SK-N-SH (cell line): ENCODE results near the gene SLC4A9. TPM values are rescaled to one million over a fixed set of nuclear protein-coding genes. Genes with fewer than 3 reads are reported as not detected.

Experiments
- CTCF ChIA-PET: fragments of 300-600, 350-600 bp; formaldehyde crosslinking; extraction: SDS; loops from one replicate; lab custom pipeline; 2021; lab: Yijun Ruan, JAX
- POLR2A ChIA-PET: fragments of 350-600 bp; sonication (Branson Sonifier 250); formaldehyde crosslinking; extraction: SDS; loops from one replicate; lab custom pipeline; 2020; ENCODE audit warnings: antibody characterized with exemption, inconsistent platforms; lab: Yijun Ruan, JAX
- DNase-seq: peaks from one replicate; pipeline ENCODE4 v3.0.0; 2012
- H2AFZ ChIP-seq: fragments of 200-600 bp; sonication (generic); 2 replicates; pipeline ENCODE4 v1.8.1; 2016; ENCODE audit warnings: antibody characterized with exemption, mild to moderate bottlenecking, low read depth
- H3F3A ChIP-seq: fragments of 200-600 bp; sonication (generic); replicated peaks from 2 replicates; pipeline ENCODE3; 2016; ENCODE audit warnings: antibody characterized with exemption, mild to moderate bottlenecking; ENCODE audit not compliant: insufficient read depth
- H3K27ac ChIP-seq, 2 experiments: fragments of 200-500 bp in 1 of 2; fragments of 200-600 bp in 1 of 2; sonication (Bioruptor generic) in 1 of 2; sonication (generic), shearing (Covaris generic) in 1 of 2; 2 replicates each; pipeline versions ENCODE4 v1.5.1 to v1.6.1; 2014 to 2016; ENCODE audit warnings: low read depth in 2 of 2, inconsistent platforms in 1 of 2, low read length in 1 of 2, mild to moderate bottlenecking in 1 of 2, mixed read lengths in 1 of 2
- H3K27me3 ChIP-seq: fragments of 200-600 bp; sonication (generic), shearing (Covaris generic); 2 replicates; pipeline ENCODE4 v1.6.1; 2016; ENCODE audit warnings: mixed run types; ENCODE audit not compliant: insufficient read depth
- H3K36me3 ChIP-seq, 2 experiments: fragments of 200-500 bp in 1 of 2; fragments of 200-600 bp in 1 of 2; sonication (Bioruptor generic) in 1 of 2; sonication (generic) in 1 of 2; replicated peaks in 1 of 2; 2 replicates each; pipeline versions ENCODE3 to v1.5.1; 2014 to 2016; ENCODE audit warnings: low read length in 1 of 2, mild to moderate bottlenecking in 1 of 2; ENCODE audit not compliant: insufficient read depth in 2 of 2, control insufficient read depth in 1 of 2
- H3K4me1 ChIP-seq, 2 experiments: fragments of 200-500 bp in 1 of 2; fragments of 200-600 bp in 1 of 2; sonication (Bioruptor generic) in 1 of 2; sonication (generic), shearing (Covaris generic) in 1 of 2; 2 replicates each; pipeline versions ENCODE4 v1.5.1 to v1.6.1; 2014 to 2016; ENCODE audit warnings: low read depth in 1 of 2, low read length in 1 of 2, mixed run types in 1 of 2; ENCODE audit not compliant: insufficient read depth in 2 of 2, control insufficient read depth in 1 of 2
- H3K4me2 ChIP-seq: fragments of 200-600 bp; sonication (generic), shearing (Covaris generic); 2 replicates; pipeline ENCODE4 v1.6.1; 2017; ENCODE audit warnings: mixed run types
- H3K4me3 ChIP-seq, 2 experiments: fragments of 200-500 bp in 1 of 2; fragments of 200-600 bp in 1 of 2; sonication (Bioruptor generic) in 1 of 2; sonication (generic), shearing (Covaris generic) in 1 of 2; 2 replicates each; pipeline versions ENCODE4 v1.5.1 to v1.8.1; 2014 to 2016; ENCODE audit warnings: low read depth in 2 of 2, inconsistent platforms in 1 of 2, low read length in 1 of 2, mild to moderate bottlenecking in 1 of 2, mixed read lengths in 1 of 2, moderate library complexity in 1 of 2
- H3K79me2 ChIP-seq: fragments of 200-600 bp; sonication (generic); 2 replicates; pipeline ENCODE4 v1.8.1; 2017; ENCODE audit warnings: mild to moderate bottlenecking; ENCODE audit not compliant: insufficient read depth
- H3K9ac ChIP-seq: fragments of 200-600 bp; sonication (generic); 2 replicates; pipeline ENCODE4 v1.6.1; 2017; ENCODE audit warnings: mixed run types
- H3K9me2 ChIP-seq: fragments of 200-600 bp; sonication (generic); 2 replicates; pipeline ENCODE4 v1.6.1; 2017; ENCODE audit warnings: mixed run types
- H3K9me3 ChIP-seq: fragments of 200-600 bp; sonication (generic); 2 replicates; pipeline ENCODE4 v1.6.1; 2017; ENCODE audit warnings: mixed run types, mild to moderate bottlenecking, moderate library complexity
- H4K20me1 ChIP-seq: fragments of 200-600 bp; sonication (generic); 2 replicates; pipeline ENCODE4 v1.6.1; 2017; ENCODE audit warnings: mild to moderate bottlenecking, mixed run types; ENCODE audit not compliant: insufficient read depth
- EP300 ChIP-seq, 2 experiments: IDR thresholded peaks; 2 replicates each; pipeline versions ENCODE4 v1.4.0 to v1.6.1; 2012; ENCODE audit warnings: borderline replicate concordance in 1 of 2, low read depth in 1 of 2, low read length in 1 of 2
- EZH2phosphoT487 ChIP-seq: fragments of 200-600 bp; sonication (generic); IDR thresholded peaks from 2 replicates; pipeline ENCODE4 v1.6.1; 2017; ENCODE audit warnings: low read depth, mixed run types, mild to moderate bottlenecking, antibody characterized with exemption, moderate library complexity, borderline replicate concordance
- FOSL2 ChIP-seq: IDR thresholded peaks from 2 replicates; pipeline ENCODE4 v1.4.0; 2012; ENCODE audit warnings: low read depth, mild to moderate bottlenecking, moderate library complexity, borderline replicate concordance
- FOXJ3 ChIP-seq: sonication (generic); formaldehyde crosslinking; IDR thresholded peaks from 2 replicates; pipeline ENCODE4 v1.5.1; 2020; ENCODE audit warnings: mild to moderate bottlenecking, missing genetic modification reagents
- JUND ChIP-seq: IDR thresholded peaks from 2 replicates; pipeline ENCODE4 v1.4.0; 2012
- MEF2A ChIP-seq: IDR thresholded peaks from 2 replicates; pipeline ENCODE4 v1.4.0; 2012; ENCODE audit warnings: low read depth, borderline replicate concordance
- MXI1 ChIP-seq: IDR thresholded peaks from 2 replicates; pipeline ENCODE4 v1.6.1; 2012; ENCODE audit warnings: mild to moderate bottlenecking, low read depth, low read length, improper control_type of control experiment
- NFIC ChIP-seq: IDR thresholded peaks from 2 replicates; pipeline ENCODE4 v1.4.0; 2012; ENCODE audit warnings: borderline replicate concordance
- POLR2AphosphoS5 ChIP-seq: IDR thresholded peaks from 2 replicates; pipeline ENCODE4 v1.6.1; 2012; ENCODE audit warnings: low read depth, low read length
- RCOR1 ChIP-seq: fragments of 150-350 bp; IDR thresholded peaks from 2 replicates; pipeline ENCODE4 v1.6.1; 2017; ENCODE audit warnings: antibody characterized with exemption, low read length
- RFX5 ChIP-seq: IDR thresholded peaks from 2 replicates; pipeline ENCODE4 v1.6.1; 2012; ENCODE audit warnings: mild to moderate bottlenecking, improper control_type of control experiment, low read length
- RXRA ChIP-seq: IDR thresholded peaks from 2 replicates; pipeline ENCODE4 v1.4.0; 2012; ENCODE audit warnings: low read depth, mild to moderate bottlenecking, borderline replicate concordance
- SIN3A ChIP-seq: IDR thresholded peaks from 2 replicates; pipeline ENCODE4 v1.6.1; 2012; ENCODE audit warnings: low read depth, mild to moderate bottlenecking, low read length, moderate library complexity, borderline replicate concordance
- YY1 ChIP-seq: IDR thresholded peaks from 2 replicates; pipeline ENCODE4 v1.4.0; 2012; ENCODE audit warnings: low read depth, mild to moderate bottlenecking
- WGBS: methylation state at CpG from one replicate; pipeline ENCODE4 v1.1.6; 2017; ENCODE audit warnings: low lambda C conversion rate; 5-methylcytosine and 5-hydroxymethylcytosine counted together
- polyA plus RNA-seq, 3 experiments: library from polyadenylated mRNA; depleted of rRNA; stranded (reverse); fragments of >200 nt; gene quantifications; 2 replicates each; pipeline ENCODE4 v1.2.3, GENCODE V29; 2012
- TF ChIP-seq, protein P1 (sequence below): IDR thresholded peaks from 2 replicates; pipeline ENCODE4; 2012
- TF ChIP-seq, protein P2 (sequence below): IDR thresholded peaks from 2 replicates; pipeline ENCODE4 v1.4.0; 2012; ENCODE audit warnings: low read depth, borderline replicate concordance
- TF ChIP-seq, protein P3 (sequence below): IDR thresholded peaks from 2 replicates; pipeline ENCODE4 v1.6.1; 2012; ENCODE audit warnings: mild to moderate bottlenecking, low read depth, low read length, moderate library complexity
- TF ChIP-seq, protein P4 (sequence below): fragments of 150-350 bp; IDR thresholded peaks from 2 replicates; pipeline ENCODE4 v1.6.1; 2016; ENCODE audit warnings: mild to moderate bottlenecking, low read depth, low read length

SLC4A9 gene
- polyA plus RNA-seq, 1 of the 3 experiments (the other 2 are of a cell fraction), result 0.02 TPM

DNA sequence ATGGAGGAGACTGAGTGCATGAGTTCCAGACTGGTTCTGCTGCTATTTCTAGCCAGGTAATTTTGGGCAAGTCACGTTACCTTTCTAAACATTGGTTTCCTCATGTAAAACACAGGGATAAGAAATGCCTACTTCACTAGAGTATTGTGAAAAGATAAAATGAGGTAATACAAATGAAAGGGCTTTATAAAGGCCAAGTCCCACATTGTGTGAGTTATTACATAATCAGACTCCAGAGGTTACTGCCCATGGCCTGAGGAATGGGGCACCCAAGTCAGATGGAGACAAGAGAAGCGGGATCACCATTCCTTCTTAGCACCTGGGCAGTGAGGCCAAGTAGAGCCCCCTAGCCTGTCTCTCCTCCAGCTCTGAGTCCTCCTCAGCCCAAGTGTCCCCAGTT, 21.1 kb upstream of the SLC4A9 start:
- Histone ChIP-seq H3K9me2 (no peaks in the 10 kb centered on the region), H3K4me1 (peaks cover 0 to 23% of the 10 kb centered on the region in 2 experiments; a peak in 1 of 4 replicates), H3K27ac (peak overlapping the region in 1 of 2 experiments; percentile 35; a peak in 2 of 4 replicates), H3K4me2 (no peak overlapping the region), H3K36me3 (peaks cover 5 to 27% of the 10 kb centered on the region in 2 experiments), H3K79me2 (peaks cover 53% of the 10 kb centered on the region), H3K27me3 (no peaks in the 10 kb centered on the region), H4K20me1 (no peaks in the 10 kb centered on the region), H2AFZ (no peak overlapping the region), H3K4me3 (no peak overlapping the region), H3K9me3 (no peaks in the 10 kb centered on the region), H3F3A (peaks cover 9% of the 10 kb centered on the region), H3K9ac (no peak overlapping the region)
- TF ChIP-seq RCOR1 (no peak), POLR2AphosphoS5 (no peak), EP300 (IDR thresholded peaks at IDR 0.05; ENCODE audit: borderline replicate concordance in 1 of 2, low read depth in 1 of 2, low read length in 1 of 2) (no peak), JUND (no peak), FOSL2 (no peak), EZH2phosphoT487 (no peak), SIN3A (no peak), NFIC (no peak), MXI1 (no peak), FOXJ3 (no peak), RXRA (no peak)
- TF ChIP-seq, protein P1, sequence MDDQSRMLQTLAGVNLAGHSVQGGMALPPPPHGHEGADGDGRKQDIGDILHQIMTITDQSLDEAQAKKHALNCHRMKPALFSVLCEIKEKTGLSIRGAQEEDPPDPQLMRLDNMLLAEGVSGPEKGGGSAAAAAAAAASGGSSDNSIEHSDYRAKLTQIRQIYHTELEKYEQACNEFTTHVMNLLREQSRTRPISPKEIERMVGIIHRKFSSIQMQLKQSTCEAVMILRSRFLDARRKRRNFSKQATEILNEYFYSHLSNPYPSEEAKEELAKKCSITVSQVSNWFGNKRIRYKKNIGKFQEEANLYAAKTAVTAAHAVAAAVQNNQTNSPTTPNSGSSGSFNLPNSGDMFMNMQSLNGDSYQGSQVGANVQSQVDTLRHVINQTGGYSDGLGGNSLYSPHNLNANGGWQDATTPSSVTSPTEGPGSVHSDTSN, result no peak
- no peak for DNase-seq
- 93% methylated on average over 2 of the region's 2 CpGs for WGBS
- ChIA-PET CTCF (interaction anchor here (0.7 to 1.6 kb wide), 2 partner anchors 7 to 13 kb away, joined by 3 to 5 read pairs; partner anchors contain the start of gene HBEGF), POLR2A (no interaction called here)

DNA sequence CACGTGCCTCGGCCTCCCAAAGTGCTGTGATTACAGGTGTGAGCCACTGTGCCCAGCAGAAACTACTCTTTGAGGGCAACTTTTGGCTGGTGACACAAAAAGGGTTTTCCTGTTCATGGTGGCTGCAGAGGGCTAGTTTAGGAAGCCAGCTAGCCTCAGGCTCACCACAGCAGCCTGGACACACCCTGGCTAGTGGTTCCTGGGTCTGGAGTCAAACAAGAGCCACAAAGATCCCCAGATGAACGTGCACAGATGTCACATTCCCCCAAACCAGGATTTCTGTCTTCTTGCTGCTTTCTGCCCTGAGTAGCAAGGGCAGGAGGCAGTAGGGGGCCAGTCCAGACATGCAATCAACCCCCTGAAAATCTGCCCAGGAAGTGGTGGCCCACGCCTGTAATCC, 20.4 kb upstream of the SLC4A9 start:
- Histone ChIP-seq H3K4me3 (no peak overlapping the region), H3K27ac (no peak overlapping the region), H3K27me3 (no peaks in the 10 kb centered on the region), H4K20me1 (peaks cover 6% of the 10 kb centered on the region), H2AFZ (no peak overlapping the region), H3K9me3 (no peaks in the 10 kb centered on the region), H3F3A (peaks cover 7% of the 10 kb centered on the region), H3K9me2 (no peaks in the 10 kb centered on the region), H3K4me2 (no peak overlapping the region), H3K36me3 (peaks cover 2 to 23% of the 10 kb centered on the region in 2 experiments), H3K4me1 (peaks cover 0 to 30% of the 10 kb centered on the region in 2 experiments; a peak in 2 of 4 replicates), H3K79me2 (peaks cover 61% of the 10 kb centered on the region), H3K9ac (no peak overlapping the region)
- ChIA-PET CTCF (no interaction called here), POLR2A (no interaction called here)
- WGBS, result 80% methylated on average over 4 of the region's 4 CpGs
- no peak for DNase-seq
- no peak for TF ChIP-seq RCOR1
- TF ChIP-seq, protein P2, sequence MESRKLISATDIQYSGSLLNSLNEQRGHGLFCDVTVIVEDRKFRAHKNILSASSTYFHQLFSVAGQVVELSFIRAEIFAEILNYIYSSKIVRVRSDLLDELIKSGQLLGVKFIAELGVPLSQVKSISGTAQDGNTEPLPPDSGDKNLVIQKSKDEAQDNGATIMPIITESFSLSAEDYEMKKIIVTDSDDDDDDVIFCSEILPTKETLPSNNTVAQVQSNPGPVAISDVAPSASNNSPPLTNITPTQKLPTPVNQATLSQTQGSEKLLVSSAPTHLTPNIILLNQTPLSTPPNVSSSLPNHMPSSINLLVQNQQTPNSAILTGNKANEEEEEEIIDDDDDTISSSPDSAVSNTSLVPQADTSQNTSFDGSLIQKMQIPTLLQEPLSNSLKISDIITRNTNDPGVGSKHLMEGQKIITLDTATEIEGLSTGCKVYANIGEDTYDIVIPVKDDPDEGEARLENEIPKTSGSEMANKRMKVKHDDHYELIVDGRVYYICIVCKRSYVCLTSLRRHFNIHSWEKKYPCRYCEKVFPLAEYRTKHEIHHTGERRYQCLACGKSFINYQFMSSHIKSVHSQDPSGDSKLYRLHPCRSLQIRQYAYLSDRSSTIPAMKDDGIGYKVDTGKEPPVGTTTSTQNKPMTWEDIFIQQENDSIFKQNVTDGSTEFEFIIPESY, result no peak
- TF ChIP-seq, protein P3, sequence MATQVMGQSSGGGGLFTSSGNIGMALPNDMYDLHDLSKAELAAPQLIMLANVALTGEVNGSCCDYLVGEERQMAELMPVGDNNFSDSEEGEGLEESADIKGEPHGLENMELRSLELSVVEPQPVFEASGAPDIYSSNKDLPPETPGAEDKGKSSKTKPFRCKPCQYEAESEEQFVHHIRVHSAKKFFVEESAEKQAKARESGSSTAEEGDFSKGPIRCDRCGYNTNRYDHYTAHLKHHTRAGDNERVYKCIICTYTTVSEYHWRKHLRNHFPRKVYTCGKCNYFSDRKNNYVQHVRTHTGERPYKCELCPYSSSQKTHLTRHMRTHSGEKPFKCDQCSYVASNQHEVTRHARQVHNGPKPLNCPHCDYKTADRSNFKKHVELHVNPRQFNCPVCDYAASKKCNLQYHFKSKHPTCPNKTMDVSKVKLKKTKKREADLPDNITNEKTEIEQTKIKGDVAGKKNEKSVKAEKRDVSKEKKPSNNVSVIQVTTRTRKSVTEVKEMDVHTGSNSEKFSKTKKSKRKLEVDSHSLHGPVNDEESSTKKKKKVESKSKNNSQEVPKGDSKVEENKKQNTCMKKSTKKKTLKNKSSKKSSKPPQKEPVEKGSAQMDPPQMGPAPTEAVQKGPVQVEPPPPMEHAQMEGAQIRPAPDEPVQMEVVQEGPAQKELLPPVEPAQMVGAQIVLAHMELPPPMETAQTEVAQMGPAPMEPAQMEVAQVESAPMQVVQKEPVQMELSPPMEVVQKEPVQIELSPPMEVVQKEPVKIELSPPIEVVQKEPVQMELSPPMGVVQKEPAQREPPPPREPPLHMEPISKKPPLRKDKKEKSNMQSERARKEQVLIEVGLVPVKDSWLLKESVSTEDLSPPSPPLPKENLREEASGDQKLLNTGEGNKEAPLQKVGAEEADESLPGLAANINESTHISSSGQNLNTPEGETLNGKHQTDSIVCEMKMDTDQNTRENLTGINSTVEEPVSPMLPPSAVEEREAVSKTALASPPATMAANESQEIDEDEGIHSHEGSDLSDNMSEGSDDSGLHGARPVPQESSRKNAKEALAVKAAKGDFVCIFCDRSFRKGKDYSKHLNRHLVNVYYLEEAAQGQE, result no peak
- no peak for TF ChIP-seq JUND
- no peak for TF ChIP-seq RFX5
- TF ChIP-seq MEF2A, result no peak
- TF ChIP-seq YY1, result no peak
- TF ChIP-seq MXI1, result no peak
- TF ChIP-seq, protein P1, result no peak
- no peak for TF ChIP-seq EZH2phosphoT487
- TF ChIP-seq, protein P4, sequence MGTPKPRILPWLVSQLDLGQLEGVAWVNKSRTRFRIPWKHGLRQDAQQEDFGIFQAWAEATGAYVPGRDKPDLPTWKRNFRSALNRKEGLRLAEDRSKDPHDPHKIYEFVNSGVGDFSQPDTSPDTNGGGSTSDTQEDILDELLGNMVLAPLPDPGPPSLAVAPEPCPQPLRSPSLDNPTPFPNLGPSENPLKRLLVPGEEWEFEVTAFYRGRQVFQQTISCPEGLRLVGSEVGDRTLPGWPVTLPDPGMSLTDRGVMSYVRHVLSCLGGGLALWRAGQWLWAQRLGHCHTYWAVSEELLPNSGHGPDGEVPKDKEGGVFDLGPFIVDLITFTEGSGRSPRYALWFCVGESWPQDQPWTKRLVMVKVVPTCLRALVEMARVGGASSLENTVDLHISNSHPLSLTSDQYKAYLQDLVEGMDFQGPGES, result no peak
- TF ChIP-seq FOSL2, result no peak
